ENCODE measurements around the gene NOC3L. TPM values are rescaled to one million over a fixed set of nuclear protein-coding genes. Genes with fewer than 3 reads are reported as not detected.

Gene NOC3L
- polyA plus RNA-seq, 1 donor (not counting 4 experiments of a cell fraction or from before 2014, with no cell fraction given), result 16.3 TPM

DNA sequence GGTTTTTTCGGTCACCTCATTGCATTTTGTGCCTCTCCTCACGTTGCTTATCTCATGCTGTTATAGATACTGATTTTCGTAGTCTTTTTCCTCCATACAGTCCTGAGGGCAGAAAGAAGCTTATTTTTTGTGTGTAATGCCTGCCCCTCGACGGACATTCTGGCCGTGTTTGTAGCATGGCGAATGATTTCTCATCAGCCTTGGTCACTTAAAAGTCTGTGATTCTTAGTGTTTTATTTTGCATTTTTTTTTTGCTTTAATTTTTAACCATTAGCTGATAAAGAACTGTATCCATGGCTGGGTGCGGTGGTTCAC lies 469 bp upstream of the NOC3L start:
- dilution Hi-C loops (cut with MboI; ENCODE audit: extremely low pct_ligation_motif_present, low sequenced_read_pairs), result no loop called here
- no peak for TF ChIP-seq EZH2 (IDR thresholded peaks at IDR 0.05; ENCODE audit: low read length)
- TF ChIP-seq, protein P1, sequence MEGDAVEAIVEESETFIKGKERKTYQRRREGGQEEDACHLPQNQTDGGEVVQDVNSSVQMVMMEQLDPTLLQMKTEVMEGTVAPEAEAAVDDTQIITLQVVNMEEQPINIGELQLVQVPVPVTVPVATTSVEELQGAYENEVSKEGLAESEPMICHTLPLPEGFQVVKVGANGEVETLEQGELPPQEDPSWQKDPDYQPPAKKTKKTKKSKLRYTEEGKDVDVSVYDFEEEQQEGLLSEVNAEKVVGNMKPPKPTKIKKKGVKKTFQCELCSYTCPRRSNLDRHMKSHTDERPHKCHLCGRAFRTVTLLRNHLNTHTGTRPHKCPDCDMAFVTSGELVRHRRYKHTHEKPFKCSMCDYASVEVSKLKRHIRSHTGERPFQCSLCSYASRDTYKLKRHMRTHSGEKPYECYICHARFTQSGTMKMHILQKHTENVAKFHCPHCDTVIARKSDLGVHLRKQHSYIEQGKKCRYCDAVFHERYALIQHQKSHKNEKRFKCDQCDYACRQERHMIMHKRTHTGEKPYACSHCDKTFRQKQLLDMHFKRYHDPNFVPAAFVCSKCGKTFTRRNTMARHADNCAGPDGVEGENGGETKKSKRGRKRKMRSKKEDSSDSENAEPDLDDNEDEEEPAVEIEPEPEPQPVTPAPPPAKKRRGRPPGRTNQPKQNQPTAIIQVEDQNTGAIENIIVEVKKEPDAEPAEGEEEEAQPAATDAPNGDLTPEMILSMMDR (optimal IDR thresholded peaks at IDR 0.05 in 1 of 3, IDR thresholded peaks at IDR 0.05 in 1 of 3, conservative IDR thresholded peaks at IDR 0.05 in 1 of 3; ENCODE audit: extremely low read depth in 1 of 3, insufficient read depth in 2 of 3, low read length in 3 of 3), result no peak
- peak overlapping the region; percentile 62 for H2AFZ ChIP-seq (ENCODE audit: control insufficient read depth, low read length)
- H3K9ac ChIP-seq (ENCODE audit: control insufficient read depth, extremely low read depth, insufficient read depth, low read length), result peak overlapping the region; percentile 4
- no peaks in the 10 kb centered on the region for H3K9me3 ChIP-seq (ENCODE audit: control insufficient read depth, low read depth, low read length)
- H3K79me2 ChIP-seq (ENCODE audit: control insufficient read depth, insufficient read depth, low read length), result peaks cover 36% of the 10 kb centered on the region
- no peak for DNase-seq (ENCODE audit: low read depth, low spot score)
- H3K4me3 ChIP-seq (ENCODE audit: control insufficient read depth in 2 of 3, extremely low read depth in 1 of 3, insufficient read depth in 2 of 3, low read depth in 1 of 3, low read length in 3 of 3), result peak overlapping the region; percentile 65 to 92 (median 89)
- FAIRE-seq, result no peak
- peaks cover 2% of the 10 kb centered on the region for H4K20me1 ChIP-seq (ENCODE audit: control insufficient read depth, extremely low read depth, insufficient read depth, low read length)
- H3K4me1 ChIP-seq (ENCODE audit: control insufficient read depth, extremely low read depth, insufficient read depth, low read length), result peaks cover 16% of the 10 kb centered on the region
- H3K9me1 ChIP-seq (ENCODE audit: control insufficient read depth, extremely low read depth, insufficient read depth, low read length), result no peaks in the 10 kb centered on the region
- peaks cover 0 to 7% of the 10 kb centered on the region in 2 experiments for H3K36me3 ChIP-seq (ENCODE audit: control insufficient read depth in 2 of 2, extremely low read depth in 1 of 2, insufficient read depth in 2 of 2, low read length in 2 of 2)
- H3K27me3 ChIP-seq (ENCODE audit: control insufficient read depth, extremely low read depth, insufficient read depth, low read length), result no peaks in the 10 kb centered on the region
- peak overlapping the region; percentile 99 for H3K4me2 ChIP-seq (ENCODE audit: control insufficient read depth, extremely low read depth, insufficient read depth, low read depth, low read length)
- peak overlapping the region; percentile 8 for H3K27ac ChIP-seq (ENCODE audit: control insufficient read depth, insufficient read depth, low read length)

DNA sequence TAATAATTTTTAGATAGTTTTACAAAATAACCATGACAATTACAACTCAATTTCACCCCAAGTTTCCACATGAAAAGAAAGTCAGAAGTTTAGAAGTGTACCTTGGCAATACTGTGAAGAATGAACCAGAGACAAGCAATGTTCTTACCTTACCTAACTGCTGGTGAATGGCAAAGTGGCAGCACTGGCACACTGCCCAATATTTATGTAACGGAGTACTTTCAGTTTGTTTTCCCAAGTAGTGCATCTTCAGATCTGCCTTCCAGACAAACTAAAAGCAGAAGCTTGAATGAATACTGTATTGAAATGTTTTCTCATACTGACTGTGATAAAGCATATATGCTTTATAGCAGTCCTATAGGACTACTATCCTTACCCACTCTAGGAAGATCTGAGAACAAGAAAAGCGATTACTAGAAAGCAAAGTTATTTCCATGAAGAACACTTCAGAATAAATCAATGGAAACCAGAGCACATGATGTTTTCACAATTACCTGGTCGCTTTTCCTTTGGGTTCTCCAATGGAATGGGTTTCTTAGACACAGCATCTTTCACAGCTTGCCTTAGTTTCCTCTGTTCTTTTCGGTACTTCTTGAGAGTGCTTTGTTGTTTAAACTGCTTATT lies 1.5 kb downstream of the NOC3L start:
- dilution Hi-C loops (cut with MboI; ENCODE audit: extremely low pct_ligation_motif_present, low sequenced_read_pairs), result no loop called here

More for the DNA sequence above, 1.5 kb downstream of the NOC3L start:
- Histone ChIP-seq H4K20me1 (ENCODE audit: control insufficient read depth, extremely low read depth, insufficient read depth, low read length) (peaks cover 2% of the 10 kb centered on the region), H3K9me1 (ENCODE audit: control insufficient read depth, extremely low read depth, insufficient read depth, low read length) (no peaks in the 10 kb centered on the region), H2AFZ (ENCODE audit: control insufficient read depth, low read length) (no peak overlapping the region), H3K79me2 (ENCODE audit: control insufficient read depth, insufficient read depth, low read length) (peaks cover 40% of the 10 kb centered on the region), H3K27ac (ENCODE audit: control insufficient read depth, insufficient read depth, low read length) (no peak overlapping the region), H3K36me3 (ENCODE audit: control insufficient read depth in 2 of 2, extremely low read depth in 1 of 2, insufficient read depth in 2 of 2, low read length in 2 of 2) (peaks cover 2 to 14% of the 10 kb centered on the region in 2 experiments), H3K4me1 (ENCODE audit: control insufficient read depth, extremely low read depth, insufficient read depth, low read length) (peaks cover 16% of the 10 kb centered on the region), H3K4me3 (ENCODE audit: control insufficient read depth in 2 of 3, extremely low read depth in 1 of 3, insufficient read depth in 2 of 3, low read depth in 1 of 3, low read length in 3 of 3) (peak overlapping the region; percentile 65 to 92 (median 89)), H3K9ac (ENCODE audit: control insufficient read depth, extremely low read depth, insufficient read depth, low read length) (peak overlapping the region; percentile 42), H3K9me3 (ENCODE audit: control insufficient read depth, low read depth, low read length) (no peaks in the 10 kb centered on the region), H3K4me2 (ENCODE audit: control insufficient read depth, extremely low read depth, insufficient read depth, low read depth, low read length) (peak overlapping the region; percentile 99), H3K27me3 (ENCODE audit: control insufficient read depth, extremely low read depth, insufficient read depth, low read length) (no peaks in the 10 kb centered on the region)
- FAIRE-seq (peak; percentile 88), DNase-seq (ENCODE audit: low read depth, low spot score) (no peak)
- TF ChIP-seq, protein P1 (optimal IDR thresholded peaks at IDR 0.05 in 1 of 3, IDR thresholded peaks at IDR 0.05 in 1 of 3, conservative IDR thresholded peaks at IDR 0.05 in 1 of 3; ENCODE audit: extremely low read depth in 1 of 3, insufficient read depth in 2 of 3, low read length in 3 of 3), result no peak
